Activated CD4-positive, alpha-beta T cell treated with anti-CD3 and anti-CD28 coated beads for 48 hours (primary cell): ENCODE data around the gene ENPP6.

Experiments used
- DNase-seq: peaks from one replicate; pipeline ENCODE4 v3.0.0-alpha.2; 2020

The ENPP6 gene

GRCh38 chr4:184188443-184189400 lies 29.0 kb downstream of the ENPP6 start:
- no peak for DNase-seq

DNA sequence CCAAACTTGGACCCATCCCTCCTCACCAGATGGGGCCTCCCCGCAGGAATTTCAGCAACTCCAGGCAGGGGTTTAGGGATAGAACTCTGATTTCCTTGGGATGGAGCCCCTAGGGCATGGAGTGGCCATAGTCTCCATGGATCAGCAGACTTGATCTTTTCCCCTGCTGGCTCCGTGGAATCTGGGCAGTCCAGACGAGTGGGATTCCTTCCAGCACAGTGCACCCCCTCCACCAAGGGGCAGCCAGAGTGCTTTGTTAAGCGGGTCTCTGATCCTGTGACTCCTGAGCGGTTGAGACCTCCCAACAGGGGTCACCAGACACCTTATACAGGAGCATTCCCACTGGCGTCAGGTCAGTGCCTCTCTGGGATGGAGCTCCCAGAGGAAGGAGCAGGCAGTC lies 40.4 kb downstream of the ENPP6 start:
- no peak for DNase-seq

- DNase-seq = no peak
These were observed 42.8 kb downstream of the ENPP6 start for GRCh38 chr4:184174571-184175488.

- no peak for DNase-seq
These were observed 46.7 kb downstream of the ENPP6 start for GRCh38 chr4:184171011-184171410.

DNA sequence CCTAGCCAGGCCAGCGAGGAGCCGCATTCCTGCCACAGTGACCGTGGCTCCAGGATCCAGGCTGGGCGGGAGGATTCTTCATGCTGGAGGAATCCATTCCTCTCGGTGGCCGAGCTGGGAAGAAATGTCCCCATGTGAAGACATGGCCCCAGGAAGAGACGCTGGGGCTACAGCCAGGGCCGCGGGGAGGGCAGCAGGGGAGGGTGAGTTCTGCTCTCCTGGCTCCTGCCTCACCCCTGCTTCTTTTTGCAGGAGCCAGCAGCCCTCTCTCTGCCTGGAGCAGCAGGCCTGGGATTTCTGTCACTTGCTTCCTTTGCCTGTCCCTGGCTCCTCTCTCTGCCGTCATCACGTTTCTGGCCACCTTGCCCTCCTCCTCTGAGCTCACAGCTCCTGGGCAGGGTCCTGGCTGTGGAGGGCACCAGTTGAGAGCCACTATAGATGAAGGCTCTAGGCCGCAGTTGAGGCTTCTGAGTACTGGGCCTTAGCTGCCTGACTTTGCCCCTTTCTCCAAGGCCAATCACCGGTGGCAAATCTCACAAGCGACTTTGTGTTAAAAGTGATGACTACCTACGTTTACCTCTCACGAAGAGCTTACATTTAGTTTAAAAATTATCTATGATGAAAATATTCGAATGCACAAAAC lies 48.3 kb downstream of the ENPP6 start:
- DNase-seq = no peak

DNA sequence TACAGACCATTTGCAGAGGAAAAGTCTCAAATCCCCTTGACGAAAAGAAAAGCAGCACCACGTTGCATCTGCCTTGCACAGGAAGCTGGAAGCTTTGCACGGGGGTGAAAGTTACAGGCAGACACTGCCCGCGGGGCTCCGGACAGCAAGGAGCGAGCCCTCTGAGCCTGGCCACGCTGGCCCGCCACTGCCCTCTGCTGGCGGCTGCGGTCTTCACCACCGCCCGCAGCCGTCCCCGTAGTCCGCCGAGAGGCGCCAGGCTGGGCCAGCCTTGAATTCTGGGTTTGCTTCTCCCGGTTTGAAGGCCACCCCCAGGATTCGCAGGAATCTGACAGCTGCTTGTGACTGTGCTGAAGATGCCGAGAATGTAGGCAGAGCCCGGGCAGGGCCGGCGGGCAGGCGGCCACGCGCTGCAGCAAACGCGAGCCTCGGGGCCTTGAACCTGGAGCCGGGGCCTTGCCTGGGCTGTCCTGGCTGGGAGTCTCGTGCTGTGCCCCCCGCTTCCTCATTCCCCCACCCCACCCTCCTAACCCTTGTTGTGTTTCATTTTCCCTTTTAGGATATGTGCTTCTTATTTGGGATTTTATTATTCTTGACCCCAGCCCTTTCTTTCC lies 49.2 kb downstream of the ENPP6 start:
- DNase-seq = peak; percentile 70

- no peak for DNase-seq
These were observed 50.1 kb downstream of the ENPP6 start for GRCh38 chr4:184167576-184167975.

DNA sequence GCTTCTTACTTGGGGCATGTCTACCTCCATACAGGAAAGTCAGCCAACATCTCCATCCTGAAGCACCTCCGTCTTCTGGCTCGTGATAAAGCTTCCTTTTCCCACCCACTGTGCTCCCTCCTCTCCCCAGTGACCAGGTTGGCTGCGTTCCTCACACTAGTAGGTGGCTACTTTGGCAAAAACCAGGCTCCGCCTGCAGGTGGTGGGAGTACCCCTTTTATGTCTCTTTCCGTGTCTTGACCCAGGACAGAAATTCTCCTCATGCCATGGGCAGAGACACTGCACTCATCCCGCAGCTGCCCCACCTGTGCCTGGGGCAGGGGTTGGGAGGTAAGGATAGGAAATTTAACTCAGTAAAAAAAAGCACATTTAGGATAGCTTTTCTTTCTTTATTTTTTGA lies 50.9 kb downstream of the ENPP6 start:
- DNase-seq = no peak

DNA sequence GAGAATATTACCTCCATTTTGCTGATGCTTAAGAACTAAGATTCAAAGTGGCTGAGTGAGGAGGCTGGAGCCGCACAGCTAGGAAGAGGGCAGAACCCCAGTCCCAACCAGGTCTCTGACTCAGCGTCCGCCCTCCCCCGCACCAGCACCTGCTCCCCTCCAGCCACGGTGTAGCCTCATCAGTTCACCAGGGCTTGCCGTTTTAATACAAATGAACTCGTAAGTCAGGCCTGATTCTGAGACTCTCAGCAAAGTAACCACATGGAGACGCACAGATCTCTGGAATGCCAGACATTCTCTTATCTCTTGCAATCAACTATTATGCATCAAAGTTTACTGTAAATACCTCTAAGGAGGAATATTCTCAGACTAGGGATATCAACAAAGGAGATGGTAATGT lies 52.4 kb downstream of the ENPP6 start:
- no peak for DNase-seq

DNA sequence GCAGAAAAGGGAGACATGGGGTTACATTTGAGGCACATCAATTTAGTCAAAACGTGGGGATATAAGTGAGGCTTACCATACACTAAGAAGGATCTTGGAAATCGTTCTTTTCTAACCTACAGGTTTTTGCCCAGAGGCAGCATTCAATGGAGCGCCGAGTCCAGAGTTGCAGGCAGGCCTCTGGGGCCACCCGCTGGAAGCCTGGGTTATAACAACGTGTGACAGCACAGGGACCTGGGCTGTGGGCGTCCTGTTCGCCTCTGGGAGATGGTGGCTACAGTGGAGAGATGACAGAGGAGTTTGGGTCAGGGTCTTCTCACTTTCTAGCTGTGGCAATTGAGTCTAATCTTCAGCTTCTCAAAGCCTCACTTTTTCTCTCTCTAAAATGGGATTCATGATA lies 53.9 kb downstream of the ENPP6 start:
- peak; percentile 56 for DNase-seq

- DNase-seq = no peak
These were observed 55.1 kb downstream of the ENPP6 start for GRCh38 chr4:184162596-184162995.

DNA sequence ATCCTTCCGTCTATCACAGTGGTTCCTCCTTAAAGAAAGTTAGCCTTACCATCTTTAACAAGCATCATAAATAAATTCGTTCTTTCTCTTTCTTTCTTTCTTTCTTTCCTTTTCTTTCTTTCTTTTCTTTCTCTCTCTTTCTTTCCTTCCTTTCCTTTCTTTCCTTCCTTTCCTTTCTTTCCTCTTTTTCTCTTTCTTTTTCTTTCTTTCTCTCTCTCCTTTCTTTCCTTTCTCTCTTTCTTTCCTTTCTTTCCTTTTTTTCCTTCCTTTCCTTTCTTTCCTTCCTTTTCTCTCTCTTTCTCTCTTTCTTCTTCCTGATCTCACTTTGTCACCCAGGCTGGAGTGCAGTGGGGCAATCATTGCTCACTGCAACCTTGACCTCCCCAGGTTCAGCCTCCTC lies 60.4 kb downstream of the ENPP6 start:
- no peak for DNase-seq

GRCh38 chr4:184156163-184156920 lies 61.3 kb downstream of the ENPP6 start:
- no peak for DNase-seq

- DNase-seq = no peak
These were observed 63.5 kb downstream of the ENPP6 start for GRCh38 chr4:184154199-184154598.

- no peak for DNase-seq
These were observed 63.9 kb downstream of the ENPP6 start for GRCh38 chr4:184153781-184154180.

- no peak for DNase-seq
These were observed 65.6 kb downstream of the ENPP6 start for GRCh38 chr4:184151988-184152485.

GRCh38 chr4:184150102-184150839 lies 67.4 kb downstream of the ENPP6 start:
- no peak for DNase-seq

DNA sequence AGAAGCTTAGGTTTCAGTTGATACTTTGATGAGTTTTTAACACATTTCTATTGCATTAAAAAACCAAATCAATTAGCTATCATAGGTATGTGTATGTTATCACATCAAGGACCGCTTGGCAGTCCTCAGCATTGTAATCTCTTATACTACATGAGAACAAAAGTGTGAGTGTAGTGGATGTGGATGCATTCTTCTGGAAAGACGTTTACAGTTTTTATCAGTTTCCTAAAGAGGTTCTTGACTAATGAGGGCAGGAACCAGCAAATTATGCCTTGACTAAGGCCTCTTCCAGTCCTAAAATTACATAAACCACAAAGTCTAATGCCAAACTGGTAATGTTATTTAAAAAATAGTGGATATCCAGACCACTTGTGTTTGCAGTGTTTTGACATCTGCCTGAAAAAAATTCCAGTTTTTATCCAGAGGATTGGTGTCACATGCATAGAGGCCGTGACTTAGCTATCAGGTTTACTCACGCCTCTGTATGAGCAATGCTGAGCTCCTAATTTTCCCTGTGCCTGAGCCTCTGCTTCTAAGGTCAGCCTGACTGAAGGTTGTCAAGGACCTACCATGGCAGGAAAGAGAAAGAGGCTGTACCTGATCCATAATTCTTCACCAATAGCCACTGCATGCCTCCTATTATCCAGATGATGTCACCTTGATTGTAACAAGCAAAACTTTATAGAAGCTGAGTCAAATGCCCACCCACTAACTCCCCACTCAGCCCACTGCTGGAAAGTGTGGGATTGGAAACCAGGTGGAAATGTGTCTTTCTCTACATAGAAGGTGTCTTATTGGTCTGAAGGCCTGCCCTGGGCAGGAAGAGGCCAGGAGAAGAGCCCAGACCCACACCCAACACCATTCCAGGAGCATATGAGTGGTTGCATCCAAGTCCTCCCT lies 68.7 kb downstream of the ENPP6 start:
- DNase-seq = no peak

DNA sequence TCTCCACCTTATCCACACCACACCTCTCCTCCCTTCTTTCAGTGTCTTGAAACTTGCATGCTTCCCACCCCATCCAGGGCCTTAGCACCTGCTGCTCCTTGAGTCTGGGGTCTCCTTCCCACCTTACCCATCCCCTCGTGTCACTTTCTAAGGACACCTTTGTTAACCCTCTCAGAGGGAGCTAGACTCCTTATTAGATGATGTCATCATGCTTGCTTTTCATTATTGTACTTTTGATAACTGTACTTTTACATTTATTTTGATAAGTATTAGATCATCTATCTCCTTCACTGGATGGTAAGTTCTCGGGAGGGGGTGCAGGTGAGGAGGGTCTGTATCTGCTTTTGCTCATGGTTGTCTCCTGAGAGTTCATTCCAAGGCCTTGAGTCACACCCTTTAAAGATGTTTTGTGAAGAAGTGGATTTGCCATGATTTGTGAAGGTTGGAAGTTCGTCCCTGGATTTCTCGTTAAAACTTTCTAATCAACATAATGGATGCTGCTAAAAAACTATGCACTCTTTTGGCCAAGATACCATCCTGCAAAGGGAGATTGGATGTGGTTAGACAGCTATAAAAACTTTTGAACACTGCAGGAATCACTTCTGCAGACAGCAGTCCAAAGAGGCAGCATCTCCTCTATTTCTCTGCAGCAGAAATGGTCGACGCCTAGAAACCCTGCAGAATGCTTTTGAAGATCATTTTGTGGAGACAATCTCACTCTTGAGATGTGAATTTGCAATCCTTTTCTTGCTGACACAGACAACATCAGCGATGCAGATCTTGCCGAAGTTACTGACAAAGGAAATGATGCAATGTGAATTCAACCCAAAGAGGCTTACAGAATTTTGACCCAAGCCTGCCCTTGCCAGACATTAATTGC lies 69.6 kb downstream of the ENPP6 start:
- DNase-seq = no peak
